HUES64 (cell line): ENCODE results near the gene LARGE2.

Source experiments
- H3K27ac ChIP-seq: 2 replicates; pipeline ENCODE4 v1.7.0; 2013; ENCODE audit warnings: low read depth, low read length, inconsistent platforms
- H3K27me3 ChIP-seq: 2 replicates; pipeline ENCODE4 v1.6.1; 2013; ENCODE audit warnings: mild to moderate bottlenecking, low read length; ENCODE audit not compliant: insufficient read depth
- H3K36me3 ChIP-seq: 2 replicates; pipeline ENCODE4 v1.6.1; 2013; ENCODE audit warnings: mild to moderate bottlenecking, low read length; ENCODE audit not compliant: insufficient read depth
- H3K4me1 ChIP-seq: 2 replicates; pipeline ENCODE4 v1.6.1; 2013; ENCODE audit warnings: mild to moderate bottlenecking, low read length, moderate library complexity; ENCODE audit not compliant: insufficient read depth
- H3K4me3 ChIP-seq: 2 replicates; pipeline ENCODE4 v1.5.1; 2013; ENCODE audit warnings: mild to moderate bottlenecking, low read length, moderate library complexity
- H3K9ac ChIP-seq: 2 replicates; pipeline ENCODE4 v1.6.1; 2013; ENCODE audit warnings: mild to moderate bottlenecking, low read depth, low read length
- H3K9me3 ChIP-seq: 2 replicates; pipeline ENCODE4 v1.6.1; 2013; ENCODE audit warnings: low read depth, low read length; ENCODE audit not compliant: insufficient read depth
- WGBS: fragments of 150-250, 120-280 bp; methylation state at CpG from one replicate; pipeline ENCODE4 v1.1.7; 2013; ENCODE audit warnings: missing lambda C conversion rate; 5-methylcytosine and 5-hydroxymethylcytosine counted together

The LARGE2 gene

GRCh38 chr11:45947885-45948284 is 25.4 kb downstream of the LARGE2 start:
- Histone ChIP-seq H3K4me1 (no peaks in the 10 kb centered on the region), H3K9ac (no peak overlapping the region), H3K27ac (no peak overlapping the region), H3K27me3 (no peaks in the 10 kb centered on the region), H3K36me3 (peaks cover 69% of the 10 kb centered on the region), H3K4me3 (no peak overlapping the region), H3K9me3 (no peaks in the 10 kb centered on the region)
- WGBS, result 100% methylated on average over 1 of the region's 1 CpG

GRCh38 chr11:45948356-45948755 is 25.9 kb downstream of the LARGE2 start:
- Histone ChIP-seq H3K27ac (no peak overlapping the region), H3K9ac (no peak overlapping the region), H3K9me3 (no peaks in the 10 kb centered on the region), H3K36me3 (peaks cover 74% of the 10 kb centered on the region), H3K4me1 (no peaks in the 10 kb centered on the region), H3K4me3 (no peak overlapping the region), H3K27me3 (no peaks in the 10 kb centered on the region)
- WGBS, result 94% methylated on average over 3 of the region's 3 CpGs

GRCh38 chr11:45949992-45950407 is 27.5 kb downstream of the LARGE2 start:
- H3K27ac ChIP-seq, result no peak overlapping the region
- H3K36me3 ChIP-seq, result peaks cover 71% of the 10 kb centered on the region
- H3K9ac ChIP-seq, result no peak overlapping the region
- H3K4me1 ChIP-seq, result no peaks in the 10 kb centered on the region
- no peaks in the 10 kb centered on the region for H3K9me3 ChIP-seq
- no peaks in the 10 kb centered on the region for H3K27me3 ChIP-seq
- no peak overlapping the region for H3K4me3 ChIP-seq
- 93% methylated on average over 1 of the region's 1 CpG for WGBS

GRCh38 chr11:45959851-45960250 is 37.4 kb downstream of the LARGE2 start:
- Histone ChIP-seq H3K27me3 (no peaks in the 10 kb centered on the region), H3K9me3 (peaks cover 6% of the 10 kb centered on the region; the same call in 1 of the 2 replicates), H3K27ac (no peak overlapping the region), H3K36me3 (peaks cover 30% of the 10 kb centered on the region), H3K9ac (no peak overlapping the region), H3K4me3 (no peak overlapping the region), H3K4me1 (no peaks in the 10 kb centered on the region)
- 91% methylated on average over 1 of the region's 1 CpG for WGBS

GRCh38 chr11:45960387-45961095 is 38.1 kb downstream of the LARGE2 start:
- no peak overlapping the region for H3K27ac ChIP-seq
- WGBS, result 97% methylated on average over 3 of the region's 4 CpGs
- no peaks in the 10 kb centered on the region for H3K27me3 ChIP-seq
- peaks cover 36% of the 10 kb centered on the region for H3K36me3 ChIP-seq
- no peak overlapping the region for H3K4me3 ChIP-seq
- H3K9me3 ChIP-seq, result peaks cover 6% of the 10 kb centered on the region; the same call in 1 of the 2 replicates
- no peaks in the 10 kb centered on the region for H3K4me1 ChIP-seq
- H3K9ac ChIP-seq, result no peak overlapping the region

- H3K9ac ChIP-seq, result no peak overlapping the region
- peaks cover 37% of the 10 kb centered on the region for H3K36me3 ChIP-seq
- H3K4me1 ChIP-seq, result no peaks in the 10 kb centered on the region
- no peaks in the 10 kb centered on the region for H3K27me3 ChIP-seq
- H3K9me3 ChIP-seq, result peaks cover 6% of the 10 kb centered on the region; the same call in 1 of the 2 replicates
- WGBS, result 95% methylated on average over 6 of the region's 7 CpGs
- no peak overlapping the region for H3K4me3 ChIP-seq
- H3K27ac ChIP-seq, result no peak overlapping the region
Observed at GRCh38 chr11:45961751-45962240, 39.3 kb downstream of the LARGE2 start.

GRCh38 chr11:45964911-45965389 is 42.5 kb downstream of the LARGE2 start:
- Histone ChIP-seq H3K4me1 (no peaks in the 10 kb centered on the region), H3K27me3 (no peaks in the 10 kb centered on the region), H3K9me3 (peaks cover 3% of the 10 kb centered on the region; the same call in 1 of the 2 replicates), H3K36me3 (peaks cover 63% of the 10 kb centered on the region), H3K9ac (no peak overlapping the region), H3K4me3 (no peak overlapping the region), H3K27ac (no peak overlapping the region)
- 53% methylated on average over 9 of the region's 9 CpGs for WGBS

GRCh38 chr11:45967506-45967905 is 45.0 kb downstream of the LARGE2 start:
- no peak overlapping the region for H3K4me3 ChIP-seq
- H3K9me3 ChIP-seq, result no peaks in the 10 kb centered on the region
- H3K4me1 ChIP-seq, result no peaks in the 10 kb centered on the region
- 89% methylated on average over 1 of the region's 2 CpGs for WGBS
- H3K36me3 ChIP-seq, result peaks cover 53% of the 10 kb centered on the region
- no peak overlapping the region for H3K9ac ChIP-seq
- no peaks in the 10 kb centered on the region for H3K27me3 ChIP-seq
- H3K27ac ChIP-seq, result no peak overlapping the region

- Histone ChIP-seq H3K4me1 (no peaks in the 10 kb centered on the region), H3K27me3 (no peaks in the 10 kb centered on the region), H3K36me3 (peaks cover 50% of the 10 kb centered on the region), H3K27ac (no peak overlapping the region), H3K4me3 (no peak overlapping the region), H3K9ac (no peak overlapping the region), H3K9me3 (no peaks in the 10 kb centered on the region)
- no CpG with 5 or more reads among the region's 2 CpGs for WGBS
Observed at GRCh38 chr11:45968901-45969300, 46.4 kb downstream of the LARGE2 start.

GRCh38 chr11:45973601-45974000 is 51.1 kb downstream of the LARGE2 start:
- 92% methylated on average over 4 of the region's 4 CpGs for WGBS
- H3K36me3 ChIP-seq, result peaks cover 36% of the 10 kb centered on the region
- H3K9ac ChIP-seq, result no peak overlapping the region
- H3K4me3 ChIP-seq, result no peak overlapping the region
- no peaks in the 10 kb centered on the region for H3K9me3 ChIP-seq
- H3K4me1 ChIP-seq, result no peaks in the 10 kb centered on the region
- no peaks in the 10 kb centered on the region for H3K27me3 ChIP-seq
- H3K27ac ChIP-seq, result no peak overlapping the region

- 100% methylated on average over 1 of the region's 1 CpG for WGBS
- Histone ChIP-seq H3K4me1 (no peaks in the 10 kb centered on the region), H3K9me3 (no peaks in the 10 kb centered on the region)
Observed at GRCh38 chr11:45974806-45975205, 52.4 kb downstream of the LARGE2 start.

More at GRCh38 chr11:45974806-45975205, 52.4 kb downstream of the LARGE2 start:
- peaks cover 35% of the 10 kb centered on the region for H3K36me3 ChIP-seq
- no peak overlapping the region for H3K27ac ChIP-seq
- H3K27me3 ChIP-seq, result no peaks in the 10 kb centered on the region
- no peak overlapping the region for H3K4me3 ChIP-seq
- no peak overlapping the region for H3K9ac ChIP-seq
